ENCODE results near the gene ENSA. TPM values are rescaled to one million over a fixed set of nuclear protein-coding genes. Genes with fewer than 3 reads are reported as not detected.
A peak's percentile ranks its signal among the peaks of the same experiment; 100 is the strongest.
"Not testable (repeated sequence)": the region's sequence is repeated elsewhere in the genome, so short reads cannot be mapped to it uniquely, and the experiment has no call there.

The ENSA gene
- total RNA-seq, 6 experiments from 2014 or later = 60.4 to 166 (median 71.2) TPM

DNA sequence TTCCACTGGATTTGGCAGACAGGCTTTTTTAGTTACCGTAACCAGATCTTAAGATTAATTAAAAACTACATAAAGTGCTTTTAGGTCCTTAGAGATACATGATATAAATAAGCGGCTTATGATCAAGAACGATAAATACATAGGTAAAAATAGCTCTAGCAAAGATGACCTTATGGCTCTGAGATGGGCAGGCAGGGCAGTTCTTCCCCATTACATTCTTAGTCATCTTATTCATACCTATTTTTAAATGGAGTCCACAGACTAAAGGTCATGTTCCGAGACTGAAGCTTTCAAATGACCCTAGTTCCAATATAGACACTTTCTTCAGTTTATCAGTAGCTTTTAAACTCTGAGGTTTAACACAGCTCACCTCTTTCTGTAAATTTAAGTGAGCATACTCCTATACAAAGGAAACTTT is 54.3 kb downstream of the ENSA start:
- H3K27ac ChIP-seq = peak overlapping the region; percentile 96 to 99 (median 99)
- peaks cover 0 to 45% (median 17%) of the 10 kb centered on the region in 4 donors for H3K4me1 ChIP-seq

DNA sequence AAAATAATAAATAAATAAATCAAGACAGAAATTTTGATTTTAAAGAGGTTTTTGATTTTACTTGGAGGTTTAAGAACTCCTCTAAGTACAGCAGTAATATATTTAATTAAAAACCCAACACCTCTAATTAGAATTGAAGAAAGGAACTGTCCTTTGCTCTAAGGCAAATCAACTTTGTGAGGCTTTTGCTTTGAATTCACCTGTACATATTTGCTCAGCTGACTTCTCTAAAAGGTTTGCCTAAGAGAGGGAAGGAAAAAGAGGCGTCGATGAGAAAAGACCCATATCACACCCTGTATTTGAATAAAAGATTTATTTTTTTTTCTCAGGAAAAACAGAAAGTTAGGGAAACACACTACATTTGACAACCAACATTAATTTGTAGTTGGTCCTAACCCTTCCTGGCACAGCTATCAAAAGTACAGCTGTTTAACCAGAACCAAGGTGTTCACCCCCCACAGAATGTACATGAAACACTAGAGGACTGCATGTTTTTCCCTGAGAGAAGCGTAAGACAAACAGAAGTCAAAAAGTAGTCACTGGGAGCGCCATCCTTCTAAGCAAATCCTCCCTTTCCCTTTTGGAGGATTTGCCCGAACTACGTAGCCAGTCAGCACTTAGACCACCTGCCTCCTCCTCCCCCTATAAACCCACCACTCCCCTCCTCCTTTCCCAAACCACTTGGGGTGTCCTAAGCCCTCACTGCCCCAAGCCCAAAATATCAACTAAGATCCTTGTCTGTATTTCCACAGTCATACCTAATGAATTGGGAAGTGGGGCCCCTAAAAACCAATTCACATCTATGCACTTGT is 54.9 kb downstream of the ENSA start:
- H3K4me1 ChIP-seq = peaks cover 0 to 49% (median 20%) of the 10 kb centered on the region in 4 donors
- intact Hi-C loops (cut with DNase I) = loop anchor here (5.0 kb wide), 2 partner anchors 38 to 48 kb away; no protein-coding TSS in a partner anchor
- peak; percentile 68 for TF ChIP-seq POLR2A (IDR thresholded peaks at IDR 0.05)
- TF ChIP-seq, protein P1, sequence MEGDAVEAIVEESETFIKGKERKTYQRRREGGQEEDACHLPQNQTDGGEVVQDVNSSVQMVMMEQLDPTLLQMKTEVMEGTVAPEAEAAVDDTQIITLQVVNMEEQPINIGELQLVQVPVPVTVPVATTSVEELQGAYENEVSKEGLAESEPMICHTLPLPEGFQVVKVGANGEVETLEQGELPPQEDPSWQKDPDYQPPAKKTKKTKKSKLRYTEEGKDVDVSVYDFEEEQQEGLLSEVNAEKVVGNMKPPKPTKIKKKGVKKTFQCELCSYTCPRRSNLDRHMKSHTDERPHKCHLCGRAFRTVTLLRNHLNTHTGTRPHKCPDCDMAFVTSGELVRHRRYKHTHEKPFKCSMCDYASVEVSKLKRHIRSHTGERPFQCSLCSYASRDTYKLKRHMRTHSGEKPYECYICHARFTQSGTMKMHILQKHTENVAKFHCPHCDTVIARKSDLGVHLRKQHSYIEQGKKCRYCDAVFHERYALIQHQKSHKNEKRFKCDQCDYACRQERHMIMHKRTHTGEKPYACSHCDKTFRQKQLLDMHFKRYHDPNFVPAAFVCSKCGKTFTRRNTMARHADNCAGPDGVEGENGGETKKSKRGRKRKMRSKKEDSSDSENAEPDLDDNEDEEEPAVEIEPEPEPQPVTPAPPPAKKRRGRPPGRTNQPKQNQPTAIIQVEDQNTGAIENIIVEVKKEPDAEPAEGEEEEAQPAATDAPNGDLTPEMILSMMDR (IDR thresholded peaks at IDR 0.05) = no peak
- peaks cover 22 to 55% (median 43%) of the 10 kb centered on the region in 4 donors for H3K36me3 ChIP-seq
- WGBS (ENCODE audit: insufficient coverage, low coverage, low lambda C conversion rate, missing lambda C conversion rate) = 23% methylated on average over 6 of the region's 6 CpGs
- peak overlapping the region; percentile 61 to 99 (median 63) for H3K4me3 ChIP-seq
- no peaks in the 10 kb centered on the region for H3K9me3 ChIP-seq
- peak overlapping the region; percentile 96 to 99 (median 99) for H3K27ac ChIP-seq
- DNase-seq (no peak), ATAC-seq (no peak)
- H3K27me3 ChIP-seq = no peaks in the 10 kb centered on the region

More for the DNA sequence above, 54.3 kb downstream of the ENSA start:
- TF ChIP-seq, protein P1 (IDR thresholded peaks at IDR 0.05) = no peak
- TF ChIP-seq POLR2A (IDR thresholded peaks at IDR 0.05) = peak; percentile 59
- 10% methylated on average over 4 of the region's 4 CpGs for WGBS (ENCODE audit: insufficient coverage, low coverage, low lambda C conversion rate, missing lambda C conversion rate)
- H3K27me3 ChIP-seq = no peaks in the 10 kb centered on the region
- no peaks in the 10 kb centered on the region for H3K9me3 ChIP-seq
- ATAC-seq (peak in 1 of 4 donors; percentile 4), DNase-seq (no peak)
- peaks cover 22 to 55% (median 43%) of the 10 kb centered on the region in 4 donors for H3K36me3 ChIP-seq
- intact Hi-C loops (cut with DNase I) = loop anchor here in 1 of 2 donors (5.0 kb wide), 1 partner anchor 37 kb away; no protein-coding TSS in a partner anchor
- H3K4me3 ChIP-seq = peak overlapping the region; percentile 61 to 99 (median 63)

GRCh38 chr1:150573648-150574071 is 55.8 kb downstream of the ENSA start:
- DNase-seq, H3K9me3 ChIP-seq, H3K4me3 ChIP-seq, ATAC-seq, H3K27me3 ChIP-seq: not testable (repeated sequence)
- 73% methylated on average over 10 of the region's 13 CpGs for WGBS (ENCODE audit: insufficient coverage, low coverage, low lambda C conversion rate, missing lambda C conversion rate)
- peak; percentile 76 for TF ChIP-seq POLR2A (IDR thresholded peaks at IDR 0.05)
- Histone ChIP-seq H3K36me3 (peaks cover 22 to 55% (median 41%) of the 10 kb centered on the region in 4 donors), H3K27ac (peak overlapping the region; percentile 96 to 99 (median 99)), H3K4me1 (peaks cover 0 to 57% (median 24%) of the 10 kb centered on the region in 4 donors)
- intact Hi-C loops (cut with DNase I) = loop anchor here in 1 of 2 donors (5.0 kb wide), 1 partner anchor 49 kb away; no protein-coding TSS in a partner anchor

DNA sequence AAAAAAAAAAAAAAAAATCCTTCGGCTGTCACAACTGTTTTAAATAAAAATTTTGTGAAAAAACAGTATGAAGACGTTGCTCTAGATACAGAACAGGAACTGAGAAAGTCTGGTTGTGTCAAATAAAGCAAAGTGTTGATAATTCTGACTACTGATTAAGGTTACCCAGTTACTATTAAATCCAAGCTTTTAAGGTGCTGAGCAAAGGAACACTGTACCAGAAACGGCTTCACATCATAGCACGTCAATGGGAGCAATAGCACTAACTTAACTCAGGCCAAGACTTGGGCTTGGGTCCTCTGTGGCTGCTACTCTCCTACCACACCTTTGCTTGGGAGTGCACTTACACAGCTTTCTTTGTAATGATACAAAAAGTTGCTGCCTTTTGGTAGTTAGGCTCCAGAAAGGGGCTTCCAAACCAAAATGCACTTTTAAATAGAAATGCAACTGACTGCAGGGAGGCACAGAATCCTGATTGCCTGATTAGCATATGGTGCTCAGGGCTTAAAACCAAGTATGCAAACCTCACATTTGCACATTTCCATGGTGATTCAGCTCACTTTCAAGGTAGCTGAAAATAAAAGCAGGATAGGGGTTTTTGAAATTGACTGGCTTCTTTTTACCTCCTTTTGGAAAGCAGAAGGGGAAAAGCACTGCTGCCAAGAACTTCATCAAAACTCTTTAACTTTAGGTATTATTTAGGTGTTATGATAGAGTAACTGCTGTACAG is 56.3 kb downstream of the ENSA start:
- TF ChIP-seq, protein P1 (IDR thresholded peaks at IDR 0.05) = no peak
- TF ChIP-seq POLR2A (IDR thresholded peaks at IDR 0.05) = peak; percentile 68
- WGBS (ENCODE audit: insufficient coverage, low coverage, low lambda C conversion rate, missing lambda C conversion rate) = 33% methylated on average over 4 of the region's 4 CpGs
- DNase-seq = no peak
- no peak for ATAC-seq
- Histone ChIP-seq H3K4me1 (peaks cover 0 to 63% (median 28%) of the 10 kb centered on the region in 4 donors), H3K27me3 (no peaks in the 10 kb centered on the region), H3K4me3 (no peak overlapping the region), H3K36me3 (peaks cover 22 to 55% (median 39%) of the 10 kb centered on the region in 4 donors), H3K27ac (peak overlapping the region; percentile 96 to 99 (median 99)), H3K9me3 (no peaks in the 10 kb centered on the region)
- intact Hi-C loops (cut with DNase I) = loop anchor here in 1 of 2 donors (5.0 kb wide), 1 partner anchor 49 kb away; no protein-coding TSS in a partner anchor

Small RNA genes within 50 kb of the gene (small RNA-seq; reads per million reads assigned to genes)
- gene RF00015 (0 reads per million in 2 experiments), gene RF00561 (0 reads per million in 2 experiments)

Other genes starting within 250 kb of the ENSA start
- 10 to 100 TPM; 16.1 to 32.1 (median 22.4) TPM for gene TARS2, start 142.2 kb downstream of the ENSA start, total RNA-seq
- gene ECM1, start 121.5 kb downstream of the ENSA start, total RNA-seq = 10 to 100 TPM in 5 of 6 experiments, 1 to 10 TPM in 1; 8.8 to 26.7 (median 14.9) TPM
- not detected for gene FALEC, start 113.9 kb downstream of the ENSA start, total RNA-seq
- gene ADAMTSL4, start 80.2 kb downstream of the ENSA start, total RNA-seq = 10 to 100 TPM; 20.5 to 35.2 (median 31.5) TPM
- 100 to 1,000 TPM in 5 of 6 experiments, 10 to 100 TPM in 1; 83.6 to 266 (median 158) TPM for gene MCL1, start 50.0 kb downstream of the ENSA start, total RNA-seq
- 10 to 100 TPM in 4 of 6 experiments, 1 to 10 TPM in 2; 4.1 to 15.3 (median 11.2) TPM for gene GOLPH3L, start 67.5 kb upstream of the ENSA start, total RNA-seq
- gene HORMAD1, start 91.3 kb upstream of the ENSA start, total RNA-seq = under 1 TPM in 3 of 6 experiments, not detected in 3; 0.22 to 0.47 (median 0.25) TPM
- gene CTSS, start 136.2 kb upstream of the ENSA start, total RNA-seq = 100 to 1,000 TPM in 1 of 6 experiments, 10 to 100 TPM in 5; 23.9 to 195 (median 61.4) TPM
- 1 to 10 TPM; 1.5 to 3.8 (median 2.6) TPM for gene CTSK, start 178.6 kb upstream of the ENSA start, total RNA-seq
- gene ARNT, start 247.0 kb upstream of the ENSA start, total RNA-seq = 10 to 100 TPM; 24.7 to 31.9 (median 27.8) TPM

Measured in right lobe of liver (tissue), 6 donors.